GM21737 (cell line): ENCODE measurements around the gene PGS1.

Experiments
- ATAC-seq: cut with Tn5 transposase; IDR thresholded peaks from one replicate; pipeline ENCODE4 v1.9.1; 2021; ENCODE audit warnings: mild to moderate bottlenecking, moderate library complexity; ENCODE audit not compliant: unreplicated experiment

Gene PGS1

DNA sequence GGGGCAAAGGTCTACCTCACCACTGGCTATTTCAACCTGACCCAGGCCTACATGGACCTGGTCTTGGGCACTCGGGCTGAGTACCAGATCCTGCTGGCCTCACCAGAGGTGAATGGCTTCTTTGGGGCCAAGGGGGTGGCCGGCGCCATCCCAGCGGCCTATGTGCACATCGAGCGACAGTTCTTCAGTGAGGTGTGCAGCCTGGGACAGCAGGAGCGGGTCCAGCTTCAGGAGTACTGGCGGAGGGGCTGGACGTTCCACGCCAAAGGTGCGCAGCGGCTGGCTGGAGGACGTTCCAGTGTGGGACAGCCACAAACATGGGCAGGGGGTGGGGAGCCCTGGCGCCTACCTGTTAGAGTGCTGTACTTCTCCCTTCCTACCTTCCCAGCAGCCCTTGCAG lies 25.4 kb downstream of the PGS1 start:
- ATAC-seq: no peak

- ATAC-seq: no peak
Observed at GRCh38 chr17:78406396-78406795, 27.9 kb downstream of the PGS1 start.

GRCh38 chr17:78406920-78407319 lies 28.5 kb downstream of the PGS1 start:
- ATAC-seq: no peak

GRCh38 chr17:78407387-78408000 lies 29.0 kb downstream of the PGS1 start:
- no peak for ATAC-seq

DNA sequence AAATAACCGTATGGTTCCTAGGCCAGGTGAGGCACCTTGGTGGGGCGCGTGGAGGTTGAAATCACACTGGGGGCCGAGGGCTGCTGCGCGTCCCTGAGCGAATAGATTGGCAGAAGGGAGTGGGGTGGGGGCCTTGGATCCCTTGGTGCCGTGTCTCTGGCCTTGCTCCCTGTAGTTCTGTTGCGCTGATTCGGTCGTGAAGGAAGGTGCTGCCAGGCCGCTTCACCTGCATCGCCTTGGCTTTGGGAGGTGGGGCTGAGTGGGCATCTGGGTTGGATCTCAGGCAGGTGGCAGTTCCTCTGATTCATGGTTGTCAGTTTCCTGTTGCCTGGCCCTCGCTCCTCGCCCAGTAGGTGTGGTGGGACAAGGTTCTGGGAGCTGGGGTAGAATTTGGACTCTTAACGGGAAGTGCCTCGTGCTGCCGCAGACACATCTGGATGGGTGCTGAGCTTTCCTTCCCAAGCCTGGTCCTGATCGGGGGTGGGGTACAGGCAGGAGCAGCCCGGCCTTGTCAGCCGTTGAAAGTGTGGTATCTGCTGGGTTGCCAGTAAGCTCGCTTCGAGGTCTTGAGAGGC lies 30.1 kb downstream of the PGS1 start:
- no peak for ATAC-seq

DNA sequence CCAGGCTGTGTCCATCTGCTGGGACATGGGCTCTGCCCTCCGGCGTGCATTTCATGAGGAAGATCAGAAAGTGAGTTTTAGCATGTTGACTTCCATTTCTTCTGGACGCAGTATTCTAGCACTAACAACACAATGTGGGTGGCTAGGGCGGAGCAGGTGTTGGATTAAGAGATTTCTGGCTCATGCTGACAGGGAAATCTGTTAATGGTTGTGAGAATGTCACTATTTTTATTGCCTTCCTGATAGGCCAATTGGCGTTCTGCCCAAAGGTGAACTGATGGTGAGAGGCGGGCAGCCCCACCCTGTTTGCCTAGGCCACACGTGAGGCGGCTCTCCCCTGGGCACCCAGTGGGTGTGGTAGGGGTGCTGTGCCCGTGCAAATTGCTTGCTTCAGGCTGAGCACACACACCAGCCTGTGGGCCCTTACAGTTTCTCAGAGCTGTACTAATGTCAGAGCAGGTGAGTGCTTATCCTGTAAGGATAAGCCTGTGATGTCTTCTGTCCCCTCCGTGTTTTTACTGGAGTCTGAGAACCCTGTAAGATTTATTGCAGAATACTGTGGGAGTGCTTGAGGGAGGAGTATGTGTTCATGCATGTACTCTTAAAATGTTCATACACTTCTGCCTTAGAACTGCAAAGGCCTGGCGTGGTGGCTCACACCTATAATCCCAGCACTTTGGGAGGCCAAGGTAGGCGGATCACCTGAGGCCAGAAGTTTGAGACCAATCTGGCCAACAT lies 30.9 kb downstream of the PGS1 start:
- no peak for ATAC-seq

DNA sequence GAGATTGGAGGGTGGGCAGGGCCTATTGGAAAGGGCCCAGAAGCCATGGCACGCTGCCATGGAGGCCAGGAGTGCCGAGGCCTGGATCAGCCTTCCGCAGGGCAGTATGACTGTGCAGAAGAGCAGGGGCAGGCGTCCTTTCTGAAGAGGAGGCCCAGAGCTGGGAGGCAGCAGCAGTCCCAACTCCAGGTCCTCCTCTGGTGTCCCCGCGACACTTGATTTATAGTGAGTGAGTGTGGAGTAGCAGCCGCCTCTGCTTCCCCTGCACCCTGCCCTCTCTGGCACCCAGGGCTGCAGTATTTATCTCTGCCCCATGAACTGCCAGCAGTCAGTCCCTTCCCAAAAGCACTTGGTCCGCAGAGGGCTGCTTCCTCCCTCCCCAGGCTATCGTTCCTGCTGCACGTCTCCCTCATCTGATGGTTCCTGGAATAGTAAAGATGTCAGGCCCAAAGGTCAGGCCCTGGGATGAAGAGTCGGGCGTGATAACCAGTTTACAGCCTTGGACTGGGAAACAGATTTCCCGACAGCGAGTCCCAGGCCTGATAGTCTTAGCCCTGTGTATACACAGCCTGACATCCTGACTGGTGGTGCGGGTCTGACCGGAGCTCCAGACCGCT lies 32.9 kb downstream of the PGS1 start:
- ATAC-seq: no peak

DNA sequence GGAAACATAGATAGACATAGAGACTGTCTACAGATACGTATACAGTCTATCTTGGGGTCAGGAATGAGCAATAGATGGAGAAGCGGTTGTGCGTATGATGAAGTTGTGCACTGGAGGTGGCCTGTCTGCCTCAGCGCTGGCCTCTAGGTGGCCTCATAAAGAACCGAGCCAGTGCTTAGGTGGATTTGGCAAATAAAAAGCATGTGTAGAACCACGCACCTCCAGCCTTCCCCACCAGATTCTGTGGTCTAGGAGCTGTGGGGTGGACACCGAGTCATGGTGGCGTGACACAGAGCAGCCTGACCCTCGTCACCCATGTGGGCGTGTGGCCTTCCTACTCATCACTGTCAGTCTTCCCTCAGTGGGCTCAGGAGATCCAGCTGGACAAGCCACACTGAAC lies 34.0 kb downstream of the PGS1 start:
- no peak for ATAC-seq

DNA sequence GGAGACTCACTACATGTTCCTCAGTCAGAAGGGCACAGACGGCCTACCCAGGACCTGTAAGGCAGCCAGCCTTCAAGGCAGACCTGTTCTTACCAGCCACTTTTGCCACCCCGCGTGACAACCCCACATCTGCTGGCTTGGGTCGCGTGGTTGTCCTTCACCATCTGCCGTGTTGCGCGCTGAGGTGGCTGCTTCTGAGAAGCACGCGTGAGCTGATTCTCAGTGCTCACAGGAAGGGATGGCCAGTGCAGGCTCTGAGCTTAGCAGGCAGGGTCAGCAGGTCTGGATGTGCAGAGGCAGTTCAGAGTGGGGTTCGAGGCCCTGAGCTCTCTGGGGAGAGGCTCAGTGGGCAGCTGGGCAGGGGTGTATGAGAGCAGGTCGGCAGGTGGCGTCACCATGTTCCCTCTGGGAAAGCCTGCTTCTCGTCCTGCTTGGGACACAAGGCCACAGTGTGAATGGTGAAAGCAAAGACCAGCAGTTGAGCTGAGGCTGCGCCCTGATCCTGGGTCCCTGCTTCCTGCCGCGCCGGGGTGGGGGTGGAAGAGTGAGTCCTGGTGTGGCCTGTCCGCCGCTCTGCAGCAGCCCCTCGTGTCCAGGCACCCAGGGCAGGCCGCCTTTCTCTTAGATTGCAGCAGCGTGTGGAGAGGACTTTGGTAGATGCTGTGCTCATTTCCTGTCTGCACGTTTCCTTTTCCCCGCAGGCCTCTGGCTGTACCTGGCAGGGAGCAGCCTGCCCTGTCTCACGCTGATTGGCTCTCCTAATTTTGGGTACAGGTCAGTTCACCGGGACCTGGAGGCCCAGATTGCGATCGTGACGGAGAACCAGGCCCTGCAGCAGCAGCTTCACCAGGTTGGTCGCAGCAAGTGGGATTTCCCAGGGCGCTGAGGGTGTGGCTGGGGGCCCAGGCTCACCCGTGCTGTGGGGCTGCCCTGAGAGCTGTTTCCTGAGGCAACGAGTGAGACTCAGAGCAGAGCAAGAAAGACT lies 36.0 kb downstream of the PGS1 start:
- no peak for ATAC-seq

DNA sequence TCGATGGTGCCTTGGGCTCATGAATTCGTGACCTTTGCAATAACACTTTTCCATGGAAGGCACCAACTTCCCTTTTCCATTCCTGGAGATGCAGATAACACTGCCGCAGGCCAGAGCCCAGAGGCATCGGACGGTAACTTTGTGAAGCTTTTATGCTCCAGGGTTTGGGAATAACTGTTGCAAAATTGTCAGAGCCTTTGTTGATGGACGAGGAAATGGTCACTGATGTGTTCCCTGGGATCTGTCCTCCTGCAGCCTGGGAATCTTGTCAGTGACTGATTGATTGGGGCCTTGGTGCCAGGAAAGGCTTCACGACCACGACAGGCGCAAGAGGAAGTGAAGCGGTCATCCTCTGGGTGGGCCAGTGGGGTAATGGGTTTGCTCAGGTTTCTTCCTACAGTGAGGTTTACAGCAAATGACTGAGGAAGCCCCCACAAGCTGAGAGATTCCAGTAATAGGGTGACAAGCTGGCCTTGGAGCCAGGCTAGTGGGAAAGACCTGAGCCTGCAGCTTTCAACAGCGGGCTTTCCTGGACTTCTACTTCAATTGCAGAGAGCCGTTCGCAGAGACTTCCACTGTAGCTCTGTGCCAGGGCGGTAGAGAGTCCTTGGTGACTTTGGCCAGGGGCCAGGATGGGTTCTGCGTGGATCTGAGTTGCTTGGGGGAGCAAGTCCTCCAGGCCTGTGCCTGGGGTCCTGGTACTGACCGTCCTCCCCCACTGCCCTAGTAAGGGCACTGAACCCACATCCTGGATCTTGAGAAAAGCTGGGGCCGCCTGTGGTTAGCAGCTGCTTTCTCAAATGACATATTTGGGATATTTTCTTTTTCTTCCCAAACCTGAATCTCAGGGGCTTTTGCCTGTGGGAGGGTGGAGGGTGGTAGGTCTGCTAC lies 37.6 kb downstream of the PGS1 start:
- no peak for ATAC-seq

- ATAC-seq: no peak
Observed at GRCh38 chr17:78416791-78417530, 38.5 kb downstream of the PGS1 start.

- ATAC-seq: no peak
Observed at GRCh38 chr17:78417531-78417909, 39.1 kb downstream of the PGS1 start.

DNA sequence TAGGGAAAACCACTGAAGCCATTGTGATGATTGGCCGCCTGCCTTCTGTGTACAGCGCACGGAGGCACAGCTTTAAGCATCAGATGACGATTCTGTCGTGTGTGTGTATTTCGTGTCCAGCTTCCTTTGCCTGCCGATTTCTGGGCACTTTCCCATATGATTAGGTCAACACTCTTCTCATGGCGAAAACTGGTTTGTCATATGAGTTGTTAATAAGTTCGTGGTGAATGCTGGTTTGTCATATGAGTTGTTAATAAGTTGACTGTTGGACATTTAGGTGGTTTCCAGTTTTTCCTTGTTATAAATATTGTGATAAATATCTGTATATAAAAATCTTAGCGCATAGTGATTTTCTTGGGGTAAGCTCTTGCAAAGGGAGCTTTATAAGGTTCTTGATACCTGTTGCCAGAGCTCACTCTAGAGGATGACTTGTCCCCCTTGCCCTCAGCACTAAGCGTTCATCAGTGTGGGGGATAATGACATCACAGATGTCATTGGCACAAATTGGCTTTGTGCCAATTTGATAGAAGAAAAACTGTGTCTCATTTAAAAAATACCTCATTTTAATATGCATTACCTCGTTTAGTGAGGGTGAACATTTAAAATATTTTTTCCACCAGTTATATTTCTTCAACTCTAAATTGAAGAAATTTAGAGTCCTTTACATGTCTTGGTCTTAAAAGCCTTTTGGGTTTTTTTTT lies 40.0 kb downstream of the PGS1 start:
- ATAC-seq: no peak

DNA sequence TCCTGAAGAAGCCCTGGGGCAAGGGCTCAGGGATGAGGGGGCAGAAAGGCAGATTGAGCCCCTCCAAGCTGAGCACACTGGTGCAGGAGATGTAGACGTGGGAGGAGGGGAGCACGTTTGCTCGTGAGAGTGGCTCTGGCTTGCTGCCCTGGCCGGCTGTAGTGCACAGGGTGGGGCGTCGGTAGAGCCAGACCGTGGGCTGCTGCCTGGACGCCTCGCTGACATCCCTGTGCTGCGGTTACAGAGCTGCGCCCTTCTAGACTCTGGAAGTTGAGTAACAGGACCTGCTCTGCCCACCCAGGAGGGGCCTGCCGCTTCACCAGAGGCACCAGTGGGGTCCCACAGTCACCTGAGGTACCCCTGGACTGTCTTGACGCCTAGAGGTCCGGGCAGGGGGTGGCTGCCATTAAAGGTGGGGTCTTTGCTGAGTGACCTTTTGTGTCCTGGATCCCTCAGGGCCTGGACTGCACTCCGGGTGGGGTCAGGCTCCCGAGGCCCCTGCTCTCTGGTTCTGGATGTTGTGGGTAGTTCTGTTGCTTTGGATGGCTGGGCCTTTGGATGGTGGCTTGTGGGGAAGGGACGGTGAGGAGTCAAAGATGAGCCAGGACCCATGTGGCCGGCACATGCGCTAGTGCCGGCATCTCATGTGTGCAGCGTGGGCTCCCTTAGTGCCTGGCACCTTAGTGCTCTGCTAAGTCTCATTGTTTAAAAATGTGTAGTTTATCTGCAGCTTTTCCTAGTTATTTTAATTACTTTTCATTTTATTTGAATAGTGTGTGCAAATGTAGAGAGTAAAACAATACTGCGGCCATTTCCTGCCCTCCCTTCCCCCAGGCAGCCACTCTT lies 41.7 kb downstream of the PGS1 start:
- no peak for ATAC-seq

DNA sequence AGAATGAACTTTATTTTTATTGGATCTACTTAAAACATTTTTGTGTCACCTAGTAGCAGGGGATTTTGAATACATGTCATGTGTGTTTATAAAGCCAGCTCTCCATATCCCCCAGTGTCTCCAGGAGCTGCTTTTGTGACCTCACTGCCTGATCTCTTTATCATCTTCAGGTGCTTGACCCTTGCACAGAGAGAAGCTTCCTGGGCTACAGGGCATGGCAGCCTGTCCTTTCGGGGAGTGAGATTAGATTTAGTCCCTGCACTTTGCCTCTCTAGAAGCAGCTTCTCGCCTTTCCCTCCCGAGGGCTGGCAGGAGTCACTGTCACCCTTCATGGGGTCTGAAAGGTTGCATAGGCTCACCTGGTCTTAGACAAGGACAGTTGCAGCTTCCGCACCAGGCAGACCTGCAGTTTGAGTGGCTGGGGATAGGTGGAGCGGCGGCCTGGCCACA lies 42.7 kb downstream of the PGS1 start:
- ATAC-seq: no peak

DNA sequence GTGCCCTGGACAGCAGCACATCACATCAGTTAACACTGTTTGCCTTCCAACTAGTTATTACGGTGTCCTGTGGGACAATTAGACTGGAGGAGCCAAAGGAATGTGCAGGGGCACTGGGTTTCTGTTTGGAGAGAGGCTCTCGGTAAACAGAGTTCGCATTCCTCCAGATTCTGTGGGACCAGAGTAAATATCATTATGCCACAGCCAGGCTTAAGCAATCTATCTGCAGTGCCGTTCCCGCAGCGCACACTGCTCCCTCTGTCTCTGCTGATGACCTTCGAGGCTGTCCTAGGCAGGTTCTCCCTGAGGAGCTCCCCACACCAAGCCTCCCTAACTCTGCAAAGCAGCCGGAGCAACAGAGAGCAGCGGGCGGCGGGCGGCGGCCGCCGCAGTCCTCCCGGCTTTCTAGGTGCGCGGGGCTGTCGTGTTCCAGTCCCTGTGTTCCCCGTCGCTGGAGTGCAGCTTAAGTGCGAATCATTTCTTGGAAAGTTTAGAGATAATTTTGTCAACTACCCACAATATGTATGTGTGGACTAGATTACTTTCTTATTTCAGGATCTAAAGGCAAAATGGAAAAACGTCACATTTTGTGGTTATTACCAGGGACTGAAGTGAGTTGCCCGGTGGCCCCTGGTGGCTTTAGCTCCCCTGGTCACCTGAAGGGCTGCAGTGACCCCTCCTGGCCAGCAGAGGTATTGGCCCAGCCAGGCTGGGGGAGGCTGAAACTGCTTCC lies 43.3 kb downstream of the PGS1 start:
- ATAC-seq: no peak

- ATAC-seq: no peak
Observed at GRCh38 chr17:78422267-78422605, 43.8 kb downstream of the PGS1 start.
